GM12878 (cell line): ENCODE measurements around the gene F10. TPM values are rescaled to one million over a fixed set of nuclear protein-coding genes. Genes with fewer than 3 reads are reported as not detected.

Source experiments
- JUND ChIP-seq: IDR thresholded peaks from 2 replicates; pipeline ENCODE4 v1.6.1; 2012; ENCODE audit warnings: low read depth, mild to moderate bottlenecking, low read length, improper control_type of control experiment, moderate library complexity
- PAX5 ChIP-seq: IDR thresholded peaks from 2 replicates; pipeline ENCODE4 v1.6.1; 2011; ENCODE audit warnings: low read depth, low read length, borderline replicate concordance
- RAD51 ChIP-seq: fragments of 450-650 bp; IDR thresholded peaks from 2 replicates; pipeline ENCODE4 v1.6.1; 2016; ENCODE audit warnings: moderate library complexity, mild to moderate bottlenecking, inconsistent platforms
- RCOR1 ChIP-seq: conservative IDR thresholded peaks from 2 replicates; pipeline ENCODE4 v1.6.1; 2012; ENCODE audit warnings: low read depth, low read length, improper control_type of control experiment
- RELA ChIP-seq: fragments of 450-650 bp; IDR thresholded peaks from 2 replicates; pipeline ENCODE4 v1.8.0; 2014; ENCODE audit warnings: borderline replicate concordance; ENCODE audit not compliant: partially characterized antibody
- STAT1 ChIP-seq: fragments of 450-650 bp; conservative IDR thresholded peaks from 2 replicates; pipeline ENCODE4 v1.6.1; 2014; ENCODE audit warnings: antibody characterized with exemption, mild to moderate bottlenecking
- TCF7 ChIP-seq: IDR thresholded peaks from 2 replicates; pipeline ENCODE4 v1.6.1; 2014; ENCODE audit warnings: antibody characterized with exemption, borderline replicate concordance
- ZBED1 ChIP-seq: IDR thresholded peaks from 2 replicates; pipeline ENCODE4 v1.6.1; 2016; ENCODE audit warnings: borderline replicate concordance
- ZNF384 ChIP-seq: IDR thresholded peaks from 2 replicates; pipeline ENCODE4 v1.6.1; 2012; ENCODE audit warnings: low read depth, mild to moderate bottlenecking, low read length, improper control_type of control experiment, borderline replicate concordance
- polyA plus RNA-seq, 11 experiments: library from polyadenylated mRNA; depleted of rRNA in 4 of 11; unstranded in 6 of 11; stranded (reverse) in 5 of 11; fragments of >200 nt; fragmentation: Nextera tagmentation in 4 of 11; fragmentation: Illumina TruSeq in 1 of 11; extraction: Ambion mirVana in 4 of 11; extraction: Trizol in 1 of 11; gene quantifications; 1 replicate in 1 of 11; 2 replicates in 10 of 11; pipeline versions ENCODE4 v1.2.1 to v1.2.3, GENCODE V29; 2011 to 2016; ENCODE audit warnings: inconsistent platforms in 2 of 11, missing spikeins in 2 of 11, low read depth in 1 of 11
- total RNA-seq, 4 experiments: library from RNA; depleted of rRNA in 3 of 4; stranded (reverse); fragments of >200 nt in 3 of 4; fragmentation: Illumina TruSeq in 1 of 4; extraction: Trizol in 1 of 4; gene quantifications; 2 replicates each; pipeline versions ENCODE4 v1.2.1 to v1.2.3, GENCODE V29; 2013 to 2021
- TF ChIP-seq, protein P1 (sequence below): fragments of 450-650 bp; formaldehyde crosslinking; IDR thresholded peaks from 2 replicates; pipeline ENCODE4 v1.4.0; 2022; ENCODE audit warnings: mild to moderate bottlenecking, moderate library complexity
- TF ChIP-seq, protein P2 (sequence below): IDR thresholded peaks from 2 replicates; pipeline ENCODE4 v1.6.1; 2011; ENCODE audit warnings: borderline replicate concordance, low read depth, mild to moderate bottlenecking, moderate library complexity, low read length; ENCODE audit not compliant: insufficient read depth, poor library complexity, severe bottlenecking

The F10 gene
- total and polyA plus RNA-seq, 10 of the 15 experiments (the other 5 are each of a cell fraction or from before 2014, with no cell fraction given), result not detected

DNA sequence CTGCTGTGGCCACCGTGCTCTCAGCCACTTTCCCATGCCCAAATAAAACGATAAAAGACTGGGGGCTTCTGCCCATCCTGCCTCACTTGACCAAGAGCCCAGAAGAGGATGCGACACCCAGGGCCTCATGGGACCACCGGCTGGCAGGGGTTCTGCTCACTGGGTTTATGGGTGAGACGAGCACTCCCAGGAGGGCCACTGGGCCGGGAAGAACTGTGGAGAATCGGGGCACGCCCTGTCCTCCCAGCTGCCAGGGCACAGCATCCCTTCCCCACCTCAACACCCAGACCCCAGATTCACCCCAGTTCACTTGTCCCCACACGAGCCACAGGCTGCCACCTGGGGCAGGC lies 4.7 kb upstream of the F10 start (continued):
- TF ChIP-seq ZNF384, result no peak
- TF ChIP-seq JUND, result no peak
- TF ChIP-seq RELA, result no peak
- TF ChIP-seq RCOR1, result no peak
- TF ChIP-seq TCF7, result no peak
- TF ChIP-seq PAX5, result no peak
- no peak for TF ChIP-seq STAT1
- TF ChIP-seq, protein P1, sequence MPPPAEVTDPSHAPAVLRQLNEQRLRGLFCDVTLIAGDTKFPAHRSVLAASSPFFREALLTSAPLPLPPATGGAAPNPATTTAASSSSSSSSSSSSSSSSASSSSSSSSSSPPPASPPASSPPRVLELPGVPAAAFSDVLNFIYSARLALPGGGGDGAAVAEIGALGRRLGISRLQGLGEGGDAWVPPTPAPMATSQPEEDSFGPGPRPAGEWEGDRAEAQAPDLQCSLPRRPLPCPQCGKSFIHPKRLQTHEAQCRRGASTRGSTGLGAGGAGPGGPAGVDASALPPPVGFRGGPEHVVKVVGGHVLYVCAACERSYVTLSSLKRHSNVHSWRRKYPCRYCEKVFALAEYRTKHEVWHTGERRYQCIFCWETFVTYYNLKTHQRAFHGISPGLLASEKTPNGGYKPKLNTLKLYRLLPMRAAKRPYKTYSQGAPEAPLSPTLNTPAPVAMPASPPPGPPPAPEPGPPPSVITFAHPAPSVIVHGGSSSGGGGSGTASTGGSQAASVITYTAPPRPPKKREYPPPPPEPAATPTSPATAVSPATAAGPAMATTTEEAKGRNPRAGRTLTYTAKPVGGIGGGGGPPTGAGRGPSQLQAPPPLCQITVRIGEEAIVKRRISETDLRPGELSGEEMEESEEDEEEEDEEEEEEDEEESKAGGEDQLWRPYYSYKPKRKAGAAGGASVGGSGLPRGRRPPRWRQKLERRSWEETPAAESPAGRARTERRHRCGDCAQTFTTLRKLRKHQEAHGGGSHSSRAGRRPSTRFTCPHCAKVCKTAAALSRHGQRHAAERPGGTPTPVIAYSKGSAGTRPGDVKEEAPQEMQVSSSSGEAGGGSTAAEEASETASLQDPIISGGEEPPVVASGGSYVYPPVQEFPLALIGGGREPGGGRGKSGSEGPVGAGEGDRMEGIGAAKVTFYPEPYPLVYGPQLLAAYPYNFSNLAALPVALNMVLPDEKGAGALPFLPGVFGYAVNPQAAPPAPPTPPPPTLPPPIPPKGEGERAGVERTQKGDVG (CRISPR knock-in tag), result no peak
- TF ChIP-seq, protein P2, sequence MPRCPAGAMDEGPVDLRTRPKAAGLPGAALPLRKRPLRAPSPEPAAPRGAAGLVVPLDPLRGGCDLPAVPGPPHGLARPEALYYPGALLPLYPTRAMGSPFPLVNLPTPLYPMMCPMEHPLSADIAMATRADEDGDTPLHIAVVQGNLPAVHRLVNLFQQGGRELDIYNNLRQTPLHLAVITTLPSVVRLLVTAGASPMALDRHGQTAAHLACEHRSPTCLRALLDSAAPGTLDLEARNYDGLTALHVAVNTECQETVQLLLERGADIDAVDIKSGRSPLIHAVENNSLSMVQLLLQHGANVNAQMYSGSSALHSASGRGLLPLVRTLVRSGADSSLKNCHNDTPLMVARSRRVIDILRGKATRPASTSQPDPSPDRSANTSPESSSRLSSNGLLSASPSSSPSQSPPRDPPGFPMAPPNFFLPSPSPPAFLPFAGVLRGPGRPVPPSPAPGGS, result no peak
- TF ChIP-seq ZBED1, result no peak
- no peak for TF ChIP-seq RAD51
